ENCODE measurements around the gene TPM4.
"Not testable (repeated sequence)": the region's sequence is repeated elsewhere in the genome, so short reads cannot be mapped to it uniquely, and the experiment has no call there.

The TPM4 gene

GRCh38 chr19:16099314-16099965 lies 23.1 kb downstream of the TPM4 start:
- not testable (repeated sequence) for DNase-seq

- DNase-seq, result no peak
Observed at GRCh38 chr19:16100524-16100923, 24.2 kb downstream of the TPM4 start.

- DNase-seq, result no peak
Observed at GRCh38 chr19:16104722-16105121, 28.4 kb downstream of the TPM4 start.

DNA sequence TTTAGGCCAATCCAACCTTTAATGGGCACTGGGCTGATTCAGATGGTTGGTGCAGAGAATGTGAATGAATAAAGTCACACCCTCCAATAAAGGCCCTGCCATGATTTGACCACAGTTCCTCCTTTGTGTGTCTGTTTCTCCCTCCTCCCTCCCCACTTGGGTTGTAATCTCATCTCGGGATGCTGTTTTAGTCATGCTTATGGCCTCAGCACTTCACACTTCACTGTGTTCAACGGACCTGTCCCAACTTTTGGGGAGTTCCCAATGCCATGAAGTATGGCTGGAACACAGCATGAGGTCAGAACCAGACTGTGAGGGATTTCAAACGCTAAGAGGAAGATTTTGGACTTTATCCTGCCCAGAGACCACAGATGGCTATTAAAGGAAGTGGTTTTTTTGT lies 29.8 kb downstream of the TPM4 start:
- no peak for DNase-seq

- peak; percentile 99 for DNase-seq
Observed at GRCh38 chr19:16111160-16111908, 35.0 kb downstream of the TPM4 start, which contains the start of gene RAB8A. Gene RAB8A, plus strand, starts transcription at chr19:16111889. Its CDS starts 13 bp downstream, at chr19:16111902.

- no peak for DNase-seq
Observed at GRCh38 chr19:16111909-16112752, 35.8 kb downstream of the TPM4 start.

DNA sequence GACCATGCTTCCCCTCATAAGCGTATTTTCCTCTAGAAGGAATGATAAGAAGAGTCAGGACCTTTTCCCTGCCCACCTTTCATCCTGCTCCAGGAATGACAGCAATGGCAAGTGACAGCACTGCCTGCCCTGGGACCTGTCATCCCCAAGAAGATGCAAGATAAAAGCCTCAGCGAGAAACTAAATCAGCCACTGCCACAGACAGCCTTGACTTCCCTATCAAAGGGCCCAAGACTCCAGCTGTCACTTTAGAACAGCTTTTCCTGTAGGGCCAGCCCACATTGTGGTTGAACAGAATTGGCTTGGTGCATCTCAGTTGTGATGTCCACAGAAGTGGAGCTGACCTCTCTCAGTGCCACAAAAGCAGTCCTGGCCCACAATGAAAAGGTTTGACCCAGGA lies 36.5 kb downstream of the TPM4 start:
- no peak for DNase-seq

- no peak for DNase-seq
Observed at GRCh38 chr19:16113727-16114126, 37.4 kb downstream of the TPM4 start.

GRCh38 chr19:16115301-16116039 lies 39.2 kb downstream of the TPM4 start:
- DNase-seq, result no peak

DNA sequence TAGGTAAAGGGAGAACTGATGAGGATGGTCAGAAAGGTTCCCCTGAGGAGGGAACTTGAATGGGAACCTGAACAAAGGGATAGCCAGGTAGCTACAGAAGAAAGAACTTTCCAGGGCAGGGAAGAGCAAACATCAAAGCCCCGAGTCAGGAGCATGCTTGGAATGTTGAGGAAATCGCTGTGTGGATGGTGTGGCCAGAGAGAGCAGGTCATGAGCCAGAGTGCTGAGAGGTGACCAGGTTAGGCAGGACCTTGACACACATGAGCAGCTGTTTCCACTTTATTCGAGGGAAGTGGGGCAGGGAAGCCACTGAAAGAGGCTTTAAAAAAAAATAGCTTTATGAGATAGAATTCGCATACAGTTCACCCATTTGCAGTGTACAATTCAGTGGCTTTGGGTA lies 39.8 kb downstream of the TPM4 start:
- no peak for DNase-seq

DNA sequence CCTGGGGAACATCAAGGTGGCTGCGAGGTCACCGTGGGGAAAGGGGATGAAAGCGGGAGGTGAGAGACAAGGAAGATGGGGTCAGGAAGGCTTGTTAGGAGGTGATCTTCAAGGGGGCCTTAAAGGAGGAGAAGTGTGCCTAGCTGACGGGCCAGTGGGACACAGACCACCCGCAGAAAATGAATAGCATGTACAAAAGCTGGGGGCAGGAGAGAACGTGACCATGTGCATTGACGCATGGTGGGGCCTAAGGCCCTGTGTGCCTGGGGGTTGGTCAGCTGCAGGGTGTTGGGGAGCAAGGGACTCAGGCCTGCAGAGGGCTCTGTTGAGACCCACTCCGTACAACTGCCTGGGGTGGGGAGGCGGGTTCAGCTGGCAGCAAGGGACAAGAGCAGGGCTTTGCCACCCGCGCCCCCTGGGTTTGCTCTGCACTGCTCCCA lies 41.3 kb downstream of the TPM4 start:
- DNase-seq, result no peak

GRCh38 chr19:16118489-16119033 lies 42.3 kb downstream of the TPM4 start:
- peak; percentile 49 for DNase-seq

DNA sequence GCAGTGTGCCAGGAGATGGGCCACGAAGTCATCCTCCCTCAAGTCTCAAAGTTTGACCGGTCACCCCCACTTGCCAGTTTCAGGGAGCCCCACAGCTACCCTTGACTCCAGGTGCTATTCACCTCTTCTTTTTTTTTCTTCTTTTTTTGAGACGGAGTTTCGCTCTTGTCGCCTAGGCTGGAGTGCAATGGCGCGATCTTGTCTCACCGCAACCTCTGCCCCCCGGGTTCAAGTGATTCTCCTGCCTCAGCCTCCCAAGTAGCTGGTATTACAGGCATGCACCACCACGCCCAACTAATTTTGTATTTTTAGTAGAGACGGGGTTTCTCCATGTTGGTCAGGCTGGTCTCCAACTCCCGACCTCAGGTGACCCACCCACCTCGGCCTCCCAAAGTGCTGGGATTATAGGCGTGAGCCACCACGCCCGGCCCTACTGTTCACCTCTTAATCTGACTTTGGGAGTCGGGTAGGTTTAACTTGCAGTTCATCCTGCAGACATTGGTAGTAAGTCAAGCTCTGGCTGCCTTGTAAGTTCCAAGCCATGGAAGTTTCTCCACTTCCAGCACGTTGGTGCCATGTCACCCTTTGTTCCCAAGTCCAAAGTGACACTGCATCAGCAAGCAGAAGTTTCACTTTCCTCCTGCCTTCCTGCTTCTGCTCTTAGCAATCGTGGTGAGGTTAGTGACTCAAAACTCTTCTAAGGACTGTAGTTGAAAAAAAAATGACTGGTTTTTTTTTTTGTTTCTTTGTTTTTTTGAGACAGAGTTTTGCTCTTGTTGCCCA lies 43.0 kb downstream of the TPM4 start:
- peak; percentile 69 for DNase-seq

DNA sequence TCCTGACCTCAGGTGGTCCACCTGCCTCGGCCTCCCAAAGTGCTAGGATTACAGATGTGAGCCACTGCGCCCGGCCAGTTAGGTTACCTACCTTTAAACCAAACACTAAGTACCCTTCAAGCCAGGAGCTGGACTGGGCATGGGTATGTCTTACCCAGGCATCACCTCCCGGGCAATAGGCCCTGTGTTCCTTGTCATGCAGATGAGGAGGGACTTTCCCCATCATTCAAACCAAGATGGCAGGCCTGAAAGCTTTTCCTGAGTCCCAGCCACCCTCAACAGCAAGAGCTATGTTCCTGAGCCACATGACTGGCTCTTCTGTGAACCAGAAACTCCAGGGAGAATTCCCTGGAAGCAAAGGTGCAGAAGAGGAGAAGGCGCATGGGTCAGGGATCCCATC lies 44.8 kb downstream of the TPM4 start:
- DNase-seq, result no peak

GRCh38 chr19:16121967-16122366 lies 45.7 kb downstream of the TPM4 start:
- DNase-seq, result no peak

- DNase-seq, result no peak
Observed at GRCh38 chr19:16124953-16125352, 48.7 kb downstream of the TPM4 start.

DNA sequence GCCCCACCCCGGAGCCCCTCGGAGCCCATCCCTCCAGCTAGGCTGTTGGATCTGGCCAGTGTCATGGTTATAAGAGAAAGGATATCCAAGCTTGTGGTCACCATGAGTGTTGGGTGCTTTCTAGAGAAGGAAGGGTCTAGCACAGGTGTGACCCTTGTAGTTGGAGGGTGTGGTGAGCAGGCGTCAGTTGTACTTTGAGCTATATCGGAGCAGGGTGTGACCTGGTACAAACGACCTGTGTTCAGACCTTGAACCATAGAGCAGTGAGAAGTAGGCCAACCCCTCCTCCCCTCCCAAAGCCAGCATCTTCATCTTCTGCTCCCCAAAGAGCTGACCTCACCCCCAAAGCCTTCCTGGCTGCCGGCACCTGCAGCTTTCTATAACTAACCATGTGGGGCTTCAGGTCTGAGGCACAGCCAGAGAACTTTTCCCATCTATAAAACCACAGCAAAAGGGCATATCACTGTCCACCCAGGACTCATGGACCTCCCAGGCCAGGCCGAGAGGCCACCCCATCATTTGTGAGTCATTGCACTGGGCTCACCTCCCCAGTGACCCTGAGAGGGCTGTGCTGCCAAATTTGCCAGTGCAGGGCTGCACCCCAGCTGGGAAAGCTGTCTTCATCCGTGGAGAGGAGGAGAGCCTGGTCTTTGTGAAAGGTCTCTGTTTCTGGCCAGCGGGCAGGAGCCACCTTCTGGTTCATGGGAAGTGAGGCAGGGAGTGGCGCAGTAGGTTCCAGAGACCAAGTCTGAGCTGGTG lies 49.6 kb downstream of the TPM4 start:
- no peak for DNase-seq

- no peak for DNase-seq
Observed at GRCh38 chr19:16127080-16127479, 50.8 kb downstream of the TPM4 start.

DNA sequence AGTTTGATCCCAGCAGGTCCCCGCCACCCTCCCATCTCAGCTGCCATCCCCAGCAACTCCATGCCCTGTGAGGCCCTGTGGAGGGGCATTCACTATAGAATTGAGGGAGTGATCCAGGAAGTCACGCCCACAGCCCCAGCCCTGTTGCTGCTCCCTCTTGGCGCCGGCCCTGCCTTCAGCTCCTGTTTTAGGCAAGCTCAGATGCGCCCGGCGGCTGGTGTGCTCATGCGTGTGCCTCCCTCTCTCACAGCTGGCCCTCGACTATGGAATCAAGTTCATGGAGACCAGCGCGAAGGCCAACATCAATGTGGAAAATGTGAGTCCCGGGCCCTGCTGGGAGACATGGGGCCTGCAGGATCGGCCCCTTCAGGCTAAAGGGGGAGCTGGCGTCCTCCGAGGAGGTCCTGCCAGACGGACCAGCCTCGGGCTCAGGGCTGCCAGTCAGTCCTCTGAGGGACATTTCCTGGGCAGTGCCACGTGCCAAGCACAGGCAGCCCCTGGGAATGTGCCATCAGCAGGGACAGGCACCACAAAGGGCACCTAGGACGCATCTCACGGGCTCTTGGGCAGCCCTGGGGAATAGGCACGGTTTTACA lies 51.6 kb downstream of the TPM4 start:
- DNase-seq, result no peak

DNA sequence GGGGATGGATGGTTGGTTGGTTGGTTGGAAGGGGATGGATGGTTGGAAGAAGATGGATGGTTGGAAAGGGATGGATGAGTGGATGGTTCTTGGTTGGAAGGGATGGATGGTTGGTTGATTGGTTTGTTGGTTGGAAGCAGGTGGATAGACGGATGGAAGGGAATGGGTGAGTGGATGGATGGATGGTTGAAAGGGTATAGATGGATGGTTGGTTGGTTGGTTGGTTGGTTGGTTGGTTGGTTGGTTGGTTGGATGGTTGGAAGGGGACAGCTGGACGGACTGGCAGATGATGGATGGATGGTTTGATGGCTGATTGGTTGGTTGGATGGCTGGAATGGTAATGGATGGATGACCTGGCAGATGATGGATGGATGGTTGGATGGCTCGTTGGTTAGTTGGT lies 55.4 kb downstream of the TPM4 start:
- no peak for DNase-seq

DNA sequence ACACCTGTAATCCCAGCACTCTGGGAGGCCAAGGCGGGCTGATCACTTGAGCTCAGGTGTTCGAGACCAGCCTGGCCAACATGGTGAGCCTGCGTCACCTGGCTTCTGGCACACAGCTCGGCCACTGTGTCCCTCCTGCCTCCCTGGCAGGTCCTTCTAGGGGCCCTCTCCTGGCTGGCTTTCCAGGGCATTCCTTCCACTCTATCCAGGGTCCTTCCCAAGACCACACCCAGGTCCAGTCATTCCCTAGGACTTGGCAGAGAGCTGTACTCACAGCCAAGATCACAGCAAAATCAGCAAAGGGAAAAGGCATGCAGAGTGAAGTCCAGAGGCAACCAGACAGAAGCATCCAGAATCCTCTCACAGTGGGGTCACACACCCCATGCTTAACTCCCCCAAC lies 57.5 kb downstream of the TPM4 start:
- no peak for DNase-seq
